ENCODE measurements around the gene NOS3. TPM values are rescaled to one million over a fixed set of nuclear protein-coding genes. Genes with fewer than 3 reads are reported as not detected.

The NOS3 gene
- total and polyA plus RNA-seq, 9 of the 15 experiments (the other 6 are each of a cell fraction or from before 2014, with no cell fraction given): 1.1 to 121 (median 23.6) TPM

GRCh38 chr7:150994141-150994837 is 3.5 kb downstream of the NOS3 start (continued):
- TF ChIP-seq PBX2 (CRISPR knock-in tag; IDR thresholded peaks at IDR 0.05; ENCODE audit: low read depth) (no peak), PBX2 (tag; conservative IDR thresholded peaks at IDR 0.05; ENCODE audit: low read depth) (no peak), SFPQ (IDR thresholded peaks at IDR 0.05; ENCODE audit: low read depth, low read length) (no peak), UBTF (IDR thresholded peaks at IDR 0.05; ENCODE audit: borderline replicate concordance in 1 of 2, low read depth in 2 of 2, low read length in 2 of 2) (peak; percentile 32 to 94; a peak in 1 of 4 replicates), RBM14 (IDR thresholded peaks at IDR 0.05; ENCODE audit: borderline replicate concordance, insufficient read depth, low read depth, low read length) (no peak), ZNF143 (CRISPR knock-in tag; IDR thresholded peaks at IDR 0.05) (peak; percentile 68), TSHZ1 (CRISPR knock-in tag; IDR thresholded peaks at IDR 0.05) (peak; percentile 52; the same call in 1 of the 2 replicates), ZNF280B (CRISPR knock-in tag; IDR thresholded peaks at IDR 0.05) (no peak), ZFP30 (CRISPR knock-in tag; IDR thresholded peaks at IDR 0.05; ENCODE audit: borderline replicate concordance) (no peak), XRCC3 (IDR thresholded peaks at IDR 0.05) (no peak), ELK3 (CRISPR knock-in tag; IDR thresholded peaks at IDR 0.05) (no peak), TGIF2 (CRISPR knock-in tag; IDR thresholded peaks at IDR 0.05) (no peak)

All from K562 (cell line).